ENCODE results near the gene FGF21.
A peak's percentile ranks its signal among the peaks of the same experiment; 100 is the strongest.
"Not testable (repeated sequence)": the region's sequence is repeated elsewhere in the genome, so short reads cannot be mapped to it uniquely, and the experiment has no call there.

Gene FGF21

DNA sequence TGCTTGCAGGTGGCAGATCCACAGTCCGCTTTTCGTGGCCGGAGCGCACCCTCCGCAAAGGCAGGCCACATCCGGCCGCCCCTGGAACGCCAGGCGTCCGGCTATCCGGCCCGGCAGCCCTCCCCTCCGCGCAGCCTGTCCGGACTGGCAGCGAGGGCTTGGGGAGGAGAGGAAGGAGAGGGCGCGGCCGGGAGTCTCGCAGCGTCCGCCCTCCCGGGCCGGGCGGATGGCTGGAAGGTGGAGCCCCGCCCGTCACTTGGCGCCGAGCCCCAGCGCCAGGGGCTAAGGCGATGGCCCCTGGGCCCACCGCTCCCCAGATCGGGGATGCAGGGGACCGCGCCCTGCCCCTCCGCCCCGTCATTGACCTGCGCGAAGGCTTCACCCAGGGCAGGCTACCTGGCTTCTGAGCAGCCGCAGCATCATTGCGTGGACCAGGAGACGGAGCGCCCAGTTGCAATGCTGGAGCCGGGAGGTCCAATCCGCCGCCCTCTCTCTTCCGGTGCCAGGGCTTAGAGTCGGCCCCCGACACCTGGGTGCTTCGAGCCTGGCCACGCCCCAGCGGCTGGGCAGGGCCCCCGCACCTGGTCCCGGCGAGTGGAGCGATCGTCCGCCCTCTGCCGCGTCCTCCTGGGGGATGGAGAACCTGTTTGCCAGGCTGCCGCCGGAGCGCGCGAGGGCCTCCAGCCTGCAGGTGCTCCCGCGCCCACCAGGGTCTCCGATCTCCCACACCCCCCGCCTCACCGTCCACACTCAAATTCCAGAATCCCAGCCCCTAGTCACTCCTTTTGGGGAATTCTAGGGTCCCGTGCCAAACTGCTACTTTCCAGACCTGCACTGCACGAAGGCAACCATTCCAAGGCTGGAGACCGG is 2.6 kb upstream of the FGF21 start, which contains the start of gene FUT1:
TSS of gene FUT1 (minus strand) at position 146 of the 870 bp plus-strand sequence. CDS start 1,360 bp downstream, outside the sequence.
- DNase-seq = peak; percentile 75

DNA sequence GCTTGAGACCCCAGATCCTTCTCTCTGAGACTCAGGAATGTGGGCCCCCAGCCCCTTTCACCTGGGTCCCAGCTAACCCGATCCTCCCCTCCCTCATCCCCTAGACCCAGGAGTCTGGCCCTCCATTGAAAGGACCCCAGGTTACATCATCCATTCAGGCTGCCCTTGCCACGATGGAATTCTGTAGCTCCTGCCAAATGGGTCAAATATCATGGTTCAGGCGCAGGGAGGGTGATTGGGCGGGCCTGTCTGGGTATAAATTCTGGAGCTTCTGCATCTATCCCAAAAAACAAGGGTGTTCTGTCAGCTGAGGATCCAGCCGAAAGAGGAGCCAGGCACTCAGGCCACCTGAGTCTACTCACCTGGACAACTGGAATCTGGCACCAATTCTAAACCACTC is 463 bp downstream of the FGF21 start:
- no peak for DNase-seq

DNA sequence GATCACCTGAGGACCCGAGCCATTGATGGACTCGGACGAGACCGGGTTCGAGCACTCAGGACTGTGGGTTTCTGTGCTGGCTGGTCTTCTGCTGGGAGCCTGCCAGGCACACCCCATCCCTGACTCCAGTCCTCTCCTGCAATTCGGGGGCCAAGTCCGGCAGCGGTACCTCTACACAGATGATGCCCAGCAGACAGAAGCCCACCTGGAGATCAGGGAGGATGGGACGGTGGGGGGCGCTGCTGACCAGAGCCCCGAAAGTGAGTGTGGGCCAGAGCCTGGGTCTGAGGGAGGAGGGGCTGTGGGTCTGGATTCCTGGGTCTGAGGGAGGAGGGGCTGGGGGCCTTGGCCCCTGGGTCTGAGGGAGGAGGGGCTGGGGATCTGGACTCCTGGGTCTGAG is 888 bp downstream of the FGF21 start:
- DNase-seq = no peak

DNA sequence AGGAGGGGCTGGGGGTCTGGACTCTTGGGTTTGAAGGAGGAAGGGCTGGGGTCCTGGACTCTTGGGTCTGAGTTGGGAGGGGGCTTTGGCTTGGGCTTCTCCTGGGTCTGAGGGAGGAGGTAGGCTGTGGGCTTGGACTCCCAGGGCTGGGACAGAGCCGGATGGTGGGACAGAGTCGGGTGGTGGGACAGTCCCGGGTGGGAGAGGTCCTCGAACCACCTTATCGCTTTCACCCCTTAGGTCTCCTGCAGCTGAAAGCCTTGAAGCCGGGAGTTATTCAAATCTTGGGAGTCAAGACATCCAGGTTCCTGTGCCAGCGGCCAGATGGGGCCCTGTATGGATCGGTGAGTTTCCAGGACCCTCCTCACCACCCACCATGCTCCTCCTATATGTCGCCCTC is 1.4 kb downstream of the FGF21 start:
- no peak for DNase-seq

DNA sequence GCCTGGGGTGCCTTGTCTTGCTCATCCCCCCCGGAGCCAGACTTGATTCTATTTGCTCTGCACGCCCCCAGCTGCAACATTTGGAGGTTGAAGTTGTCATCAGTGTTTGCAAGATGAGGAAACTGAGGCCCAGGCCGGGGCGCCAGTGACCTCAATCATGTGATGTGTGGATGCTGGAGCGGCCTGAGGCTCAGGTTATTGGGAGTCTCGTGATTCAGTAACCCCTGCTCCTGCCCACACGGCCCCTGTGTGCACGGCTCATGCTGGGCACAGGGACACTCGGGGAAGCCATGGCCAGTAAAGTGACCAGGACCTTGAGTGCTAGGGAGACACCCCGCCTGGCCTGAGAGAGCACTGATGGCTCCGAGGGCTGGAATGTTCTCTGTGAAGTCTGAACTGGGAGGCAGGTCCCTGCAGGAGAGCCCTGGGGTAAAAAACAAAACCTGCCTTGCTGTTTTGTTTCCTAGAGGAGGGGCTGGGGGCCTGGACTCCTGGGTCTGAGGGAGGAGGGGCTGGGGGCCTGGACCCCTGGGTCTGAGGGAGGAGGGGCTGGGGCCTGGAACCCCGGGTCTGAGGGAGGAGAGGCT is 1.9 kb downstream of the FGF21 start:
- no peak for DNase-seq

DNA sequence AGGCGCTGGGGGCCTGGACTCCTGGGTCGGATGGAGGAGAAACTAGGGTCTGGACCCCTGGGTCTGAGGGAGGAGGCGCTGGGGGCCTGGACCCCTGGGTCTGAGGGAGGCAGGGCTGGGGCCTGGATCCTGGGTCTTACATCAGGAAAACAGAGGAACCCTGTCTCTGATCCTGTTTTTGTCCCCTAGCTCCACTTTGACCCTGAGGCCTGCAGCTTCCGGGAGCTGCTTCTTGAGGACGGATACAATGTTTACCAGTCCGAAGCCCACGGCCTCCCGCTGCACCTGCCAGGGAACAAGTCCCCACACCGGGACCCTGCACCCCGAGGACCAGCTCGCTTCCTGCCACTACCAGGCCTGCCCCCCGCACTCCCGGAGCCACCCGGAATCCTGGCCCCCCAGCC is 2.4 kb downstream of the FGF21 start:
- no peak for DNase-seq

DNA sequence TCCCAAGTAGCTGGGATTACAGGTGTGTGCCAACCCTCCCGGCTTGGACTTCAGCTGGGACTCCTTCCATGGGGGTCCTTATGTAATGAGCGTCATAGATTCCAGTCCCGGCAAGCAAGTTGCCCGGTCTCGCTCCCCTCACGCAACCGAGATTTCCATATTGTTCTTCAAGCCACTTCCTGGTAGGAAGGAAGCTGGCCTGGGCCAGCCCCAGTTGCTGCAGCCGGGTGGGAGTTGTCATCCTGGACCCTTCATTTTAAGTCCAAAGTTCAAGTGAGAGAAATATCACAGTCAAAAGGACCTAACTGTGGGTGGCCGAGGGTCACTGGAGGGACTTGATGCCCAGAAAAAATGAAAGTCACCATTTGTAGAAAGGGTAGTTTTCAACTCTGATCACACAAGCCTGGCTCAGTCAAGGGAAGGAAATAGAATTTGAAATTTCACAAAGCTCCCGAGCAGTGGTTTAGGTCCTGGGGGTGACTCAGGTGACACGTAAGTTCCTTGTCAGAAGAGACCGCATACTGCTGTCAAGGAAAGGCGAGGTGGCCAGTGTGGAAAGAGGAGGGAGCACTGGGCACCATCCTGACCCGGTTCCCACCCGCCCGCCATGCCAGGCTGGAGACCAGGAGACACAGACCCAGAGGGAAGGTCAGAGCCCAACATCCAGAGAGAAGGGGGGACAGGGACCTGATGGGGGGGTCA is 5.3 kb downstream of the FGF21 start:
- DNase-seq = no peak

DNA sequence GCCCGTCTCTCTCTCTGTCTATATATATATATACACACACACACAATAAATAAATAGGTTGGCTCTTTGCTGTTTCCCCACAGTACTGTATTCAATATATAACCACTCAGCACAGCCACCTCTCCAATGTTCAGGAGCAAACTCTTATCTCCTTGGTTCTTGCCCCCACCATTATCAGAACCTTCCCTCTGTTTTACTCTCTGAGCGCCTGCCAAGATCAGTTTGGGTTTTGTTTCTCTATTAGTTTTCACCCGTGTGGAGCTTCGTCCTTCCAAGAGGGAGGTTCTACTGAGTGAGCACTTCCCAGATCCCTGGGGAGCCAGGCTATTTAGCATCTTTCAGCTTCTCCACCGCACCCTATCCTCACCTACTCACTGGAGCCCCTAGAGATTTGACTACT is 10.5 kb downstream of the FGF21 start:
- not testable (repeated sequence) for DNase-seq

DNA sequence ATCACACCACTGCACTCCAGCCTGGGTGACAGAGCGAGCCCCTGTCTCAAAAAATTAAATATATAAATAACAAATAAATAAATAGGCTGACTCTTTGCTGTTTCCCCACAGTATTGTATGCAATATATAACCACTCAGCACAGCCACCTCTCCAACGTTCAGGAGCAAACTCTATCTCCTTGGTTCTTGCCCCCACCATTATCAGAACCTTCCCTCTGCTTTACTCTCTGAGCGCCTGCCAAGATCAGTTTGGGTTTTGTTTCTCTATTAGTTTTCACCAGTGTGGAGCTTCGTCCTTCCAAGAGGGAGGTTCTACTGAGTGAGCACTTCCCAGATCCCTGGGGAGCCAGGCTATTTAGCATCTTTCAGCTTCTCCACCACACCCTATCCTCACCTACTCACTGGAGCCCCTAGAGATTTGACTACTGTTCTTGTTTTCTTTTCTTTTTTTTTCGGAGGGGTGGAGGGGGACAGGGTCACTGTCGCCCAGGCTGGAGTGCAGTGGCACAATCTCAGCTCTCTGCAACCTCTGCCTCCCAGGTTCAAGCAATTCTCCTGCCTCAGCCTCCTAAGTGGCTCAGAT is 12.9 kb downstream of the FGF21 start:
- DNase-seq = not testable (repeated sequence)

DNA sequence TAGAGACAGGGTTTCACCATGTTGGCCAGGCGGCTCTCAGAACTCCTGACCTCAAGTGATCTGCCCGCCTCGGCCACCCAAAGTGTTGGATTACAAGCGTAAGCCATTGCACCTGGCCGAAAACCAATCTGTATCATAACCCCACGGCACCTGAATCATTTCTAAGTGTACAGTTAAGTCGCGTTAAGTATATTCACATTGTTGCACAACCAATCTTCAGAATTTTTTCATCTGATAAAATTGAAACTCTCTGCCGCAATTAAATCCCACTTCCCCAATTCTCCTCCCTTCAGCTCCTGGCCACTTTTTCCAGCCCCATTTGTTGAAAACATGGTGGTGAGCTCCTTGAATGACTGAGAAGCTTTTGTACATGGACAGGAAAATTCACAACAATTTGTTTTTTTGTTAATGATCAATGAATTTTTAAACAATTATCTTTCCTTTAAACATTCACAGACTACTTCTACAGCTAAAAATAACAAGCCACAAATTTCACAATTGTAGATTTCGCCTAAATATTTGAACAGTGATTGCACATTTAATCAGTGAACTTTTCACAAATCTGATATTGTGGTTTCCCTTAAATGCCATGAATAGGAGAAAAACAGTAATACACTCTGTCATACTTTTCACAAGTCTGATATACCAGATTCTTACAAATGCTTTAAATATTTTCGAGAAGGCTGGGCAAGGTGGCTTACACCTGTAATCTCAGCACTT is 13.8 kb downstream of the FGF21 start:
- no peak for DNase-seq

DNA sequence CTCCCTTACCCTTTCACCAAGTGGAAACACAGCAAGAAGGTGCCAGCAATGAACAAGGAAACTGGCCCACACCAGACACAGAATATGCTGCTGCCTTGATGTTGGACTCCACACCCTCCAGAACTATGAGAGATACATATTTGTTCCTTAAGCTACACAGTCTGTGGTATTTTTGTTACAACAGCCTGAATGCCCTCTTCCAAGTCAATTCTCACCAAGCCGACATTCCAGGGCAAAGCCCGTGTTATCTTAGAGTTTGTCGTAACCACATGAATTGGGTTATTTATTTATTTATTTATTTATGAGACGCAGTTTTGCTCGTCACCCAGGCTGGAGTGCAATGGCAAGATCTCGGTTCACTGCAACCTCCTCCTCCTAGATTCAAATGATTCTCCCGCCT is 14.9 kb downstream of the FGF21 start:
- no peak for DNase-seq

DNA sequence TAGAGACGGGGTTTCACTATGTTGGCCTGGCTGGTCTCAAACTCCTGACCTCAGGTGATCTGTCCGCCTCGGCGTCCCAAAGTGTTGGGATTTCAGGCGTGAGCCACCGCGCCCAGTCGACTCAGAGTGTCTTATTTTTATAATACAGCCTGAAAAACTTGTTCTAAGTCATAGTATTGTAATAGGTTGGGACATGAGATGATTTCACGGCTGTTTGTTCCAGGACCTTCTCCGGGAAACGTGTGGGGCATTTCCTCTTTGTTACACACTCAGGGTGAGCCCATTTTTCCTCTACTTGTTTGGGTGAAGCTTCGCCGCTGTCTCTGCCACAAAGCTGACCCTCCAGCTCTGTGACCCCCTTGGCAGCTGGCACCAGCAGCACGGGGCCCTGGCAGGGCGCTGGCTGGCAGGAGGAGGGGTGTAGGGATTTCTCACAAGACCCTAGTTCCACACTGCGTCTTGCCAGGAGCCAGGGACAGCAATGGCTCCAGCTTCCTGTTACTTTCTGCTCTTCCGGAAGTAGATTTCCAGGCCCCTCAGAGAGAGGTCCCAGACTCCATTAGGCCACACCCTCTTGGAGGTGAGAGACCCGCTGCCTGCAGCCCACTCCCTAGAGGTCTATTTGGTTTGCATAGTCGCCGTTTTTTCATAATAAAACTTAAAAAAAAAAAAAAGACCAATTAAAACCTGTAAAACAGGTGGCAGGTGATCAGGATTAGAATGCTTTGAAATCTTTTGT is 15.6 kb downstream of the FGF21 start:
- no peak for DNase-seq

DNA sequence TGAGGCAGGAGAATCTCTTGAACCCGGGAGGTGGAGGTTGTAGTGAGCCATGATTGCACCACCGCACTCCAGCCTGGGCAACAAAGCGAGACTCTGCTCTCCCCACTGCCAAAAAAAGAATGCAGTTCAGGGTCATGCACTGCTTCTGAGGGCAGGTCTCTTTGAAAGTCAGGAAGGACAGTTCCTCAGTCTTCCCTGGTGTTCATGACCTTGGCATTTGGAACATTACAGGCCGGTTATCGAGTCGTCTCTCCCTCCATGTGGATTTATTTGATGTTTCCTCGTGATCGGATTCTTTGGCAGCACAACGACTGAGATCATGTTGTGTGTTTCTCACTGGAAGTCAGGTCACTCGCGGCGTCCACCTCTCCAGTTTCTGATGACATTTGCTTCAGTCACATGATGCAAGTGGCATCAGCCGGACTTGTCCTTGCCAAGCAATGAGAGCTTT is 17.2 kb downstream of the FGF21 start:
- DNase-seq = no peak

DNA sequence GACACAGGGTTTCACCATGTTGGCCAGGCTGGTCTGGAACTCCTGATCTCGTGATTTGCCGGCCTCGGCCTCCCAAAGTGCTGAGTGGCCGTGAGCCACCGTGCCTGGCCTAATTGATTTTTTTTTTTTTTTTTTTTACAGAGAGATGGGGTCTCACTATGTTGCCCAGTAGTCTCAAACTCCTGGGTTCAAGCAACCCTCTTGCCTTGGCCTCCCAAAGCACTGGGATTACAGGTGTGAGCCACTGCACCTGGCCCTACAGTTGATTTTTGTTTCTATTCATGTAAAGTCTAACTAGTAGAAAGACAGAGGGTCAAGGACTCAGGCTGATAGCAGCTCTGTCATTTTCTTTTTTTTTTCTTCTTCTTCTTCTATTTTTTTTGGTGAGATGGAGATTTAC is 21.8 kb downstream of the FGF21 start:
- DNase-seq = no peak

DNA sequence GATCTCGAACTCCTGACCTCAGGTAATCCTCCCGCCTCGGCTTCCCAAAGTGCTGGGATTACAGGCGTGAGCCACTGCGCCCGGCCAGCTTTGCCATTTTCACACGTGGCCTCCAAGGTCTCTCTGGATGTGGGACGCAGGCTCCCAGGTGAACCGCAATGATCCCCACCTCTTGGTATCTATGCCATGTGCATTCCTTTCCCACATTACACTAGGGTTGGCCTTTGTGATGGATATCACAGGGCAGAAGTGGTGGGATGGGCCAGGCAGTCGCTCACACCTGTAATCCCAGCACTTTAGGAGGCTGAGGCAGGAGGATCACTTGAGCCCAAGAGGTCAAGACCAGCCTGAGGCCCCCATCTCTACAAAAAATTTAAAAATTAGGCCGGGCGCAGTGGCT is 22.4 kb downstream of the FGF21 start:
- DNase-seq = no peak

DNA sequence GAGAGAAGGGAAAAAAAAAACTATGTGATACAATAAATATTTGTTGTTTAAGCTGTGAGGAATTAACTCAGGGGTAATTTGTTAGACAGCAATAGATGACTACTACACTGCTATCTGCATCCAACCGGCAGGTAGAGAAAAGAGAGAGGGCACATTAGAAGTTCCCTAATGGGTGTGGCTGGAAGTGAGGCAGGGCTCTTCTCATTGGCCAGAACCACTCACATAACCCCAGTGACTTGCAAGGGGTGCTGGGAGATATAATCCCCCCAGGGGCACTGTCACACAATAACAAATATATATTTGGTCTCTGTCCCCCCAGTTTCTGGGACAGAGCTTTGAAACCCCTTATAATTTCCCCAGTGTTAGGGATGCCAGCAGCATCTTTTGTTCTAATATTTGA is 24.3 kb downstream of the FGF21 start:
- DNase-seq = no peak

DNA sequence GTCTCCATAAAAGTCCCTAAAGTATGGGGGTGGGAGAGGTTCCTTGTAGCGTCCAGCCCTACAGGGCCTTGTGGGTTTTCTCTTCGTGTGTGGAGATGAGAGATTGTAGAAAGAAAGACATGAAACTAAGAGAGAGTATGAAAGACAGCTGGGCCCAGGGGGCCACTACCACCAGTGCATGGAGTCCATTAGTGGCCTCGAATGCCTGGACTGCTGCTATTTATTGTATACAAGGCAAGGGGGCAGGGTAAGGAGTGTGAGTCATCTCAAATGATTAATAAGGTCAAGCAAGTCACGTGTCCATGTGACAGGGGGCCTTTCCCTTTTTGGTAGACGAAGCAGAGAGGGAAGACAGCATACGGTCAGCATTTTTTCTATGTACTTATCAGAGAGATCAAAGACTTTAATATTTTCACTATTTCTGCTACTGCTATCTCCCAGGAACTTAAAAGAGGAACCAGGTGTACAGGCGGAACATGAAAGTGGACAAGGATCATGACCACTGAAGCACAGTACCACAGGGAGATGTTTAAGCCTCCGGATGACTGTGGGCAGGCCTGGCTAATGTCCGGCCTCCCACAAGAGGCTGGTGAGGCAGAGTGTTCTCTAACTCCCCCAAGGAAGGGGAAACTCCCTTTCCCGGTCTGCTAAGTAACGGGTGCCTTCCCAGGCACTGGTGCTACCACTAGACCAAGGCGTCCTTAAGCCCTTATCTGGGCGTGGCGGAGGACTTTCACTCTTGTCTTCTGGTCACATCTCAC is 25.5 kb downstream of the FGF21 start:
- DNase-seq = peak; percentile 36

DNA sequence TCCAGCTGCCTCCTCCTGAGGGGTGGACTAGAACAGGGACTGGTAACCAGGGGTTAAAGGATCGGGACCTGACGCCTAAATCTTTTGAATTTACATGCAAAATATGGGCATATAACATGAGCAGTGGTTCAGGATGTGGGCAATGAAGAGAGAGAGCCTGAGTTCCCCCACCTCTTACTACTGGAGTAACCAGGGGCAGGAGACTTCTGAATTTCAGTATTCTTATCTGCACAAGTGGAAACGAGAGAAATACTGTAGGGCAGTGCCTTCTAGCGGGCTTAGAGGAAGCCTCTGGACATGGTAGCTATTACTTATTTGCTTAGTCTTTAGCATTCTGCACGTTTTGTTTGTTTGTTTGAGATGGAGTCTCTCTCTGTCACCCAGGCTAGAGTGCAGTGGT is 29.2 kb downstream of the FGF21 start:
- DNase-seq = no peak

DNA sequence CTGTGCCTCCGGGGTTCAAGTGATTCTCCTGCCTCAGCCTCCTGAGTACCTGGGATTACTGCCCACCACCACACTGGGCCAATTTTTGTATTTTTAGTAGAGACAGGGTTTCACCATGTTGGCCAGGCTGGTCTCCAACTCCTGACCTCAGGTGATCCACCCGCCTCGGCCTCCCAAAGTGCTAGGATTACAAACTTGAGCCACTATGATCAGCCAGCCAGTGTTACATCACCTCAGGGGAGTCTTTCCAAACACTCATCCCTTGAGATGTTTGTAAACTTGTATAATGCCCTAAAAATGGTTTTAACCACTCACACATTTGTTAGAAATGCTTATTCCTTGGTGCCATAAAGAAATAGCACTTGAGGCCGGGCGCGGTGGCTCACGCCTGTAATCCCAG is 31.1 kb downstream of the FGF21 start:
- not testable (repeated sequence) for DNase-seq

DNA sequence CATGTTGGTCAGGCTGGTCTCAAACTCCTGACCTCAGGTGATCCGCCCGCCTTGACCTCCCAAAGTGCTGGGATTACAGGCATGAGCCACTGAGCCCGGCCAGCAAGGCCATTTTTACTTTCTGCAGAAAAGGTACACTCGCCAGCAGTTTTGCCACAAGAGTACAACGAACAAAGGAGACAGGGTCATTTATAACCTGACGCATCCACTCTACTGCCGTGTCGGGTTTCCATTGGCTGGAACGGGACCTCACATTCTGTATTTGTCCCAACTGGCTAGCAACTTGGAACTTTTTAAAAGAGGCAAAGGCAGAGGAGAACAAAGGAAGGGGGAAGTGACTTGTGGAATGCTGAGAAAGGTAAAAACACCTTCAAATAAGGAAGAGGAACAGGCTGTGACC is 32.0 kb downstream of the FGF21 start:
- DNase-seq = not testable (repeated sequence)

DNA sequence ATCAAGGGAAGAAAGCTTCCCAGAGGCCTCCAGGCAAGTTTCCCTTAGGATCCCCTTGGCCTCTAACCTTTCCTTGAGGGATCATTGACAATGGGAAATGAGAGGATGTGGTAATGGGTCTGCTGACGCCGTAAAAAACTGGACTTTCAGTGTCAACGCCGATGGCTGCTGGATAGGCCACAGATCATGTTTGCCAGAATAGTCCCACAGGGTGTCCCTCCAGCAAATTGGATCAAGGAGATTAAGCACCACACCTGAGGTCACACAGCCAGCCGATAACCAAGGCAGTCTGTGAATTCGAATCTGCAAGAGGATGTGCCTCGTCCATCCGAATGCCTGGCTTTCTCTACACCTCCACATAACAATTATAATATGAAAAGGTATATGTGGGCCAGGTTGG is 37.9 kb downstream of the FGF21 start:
- DNase-seq = no peak
